ENCODE measurements around the gene FXYD6.

DNA sequence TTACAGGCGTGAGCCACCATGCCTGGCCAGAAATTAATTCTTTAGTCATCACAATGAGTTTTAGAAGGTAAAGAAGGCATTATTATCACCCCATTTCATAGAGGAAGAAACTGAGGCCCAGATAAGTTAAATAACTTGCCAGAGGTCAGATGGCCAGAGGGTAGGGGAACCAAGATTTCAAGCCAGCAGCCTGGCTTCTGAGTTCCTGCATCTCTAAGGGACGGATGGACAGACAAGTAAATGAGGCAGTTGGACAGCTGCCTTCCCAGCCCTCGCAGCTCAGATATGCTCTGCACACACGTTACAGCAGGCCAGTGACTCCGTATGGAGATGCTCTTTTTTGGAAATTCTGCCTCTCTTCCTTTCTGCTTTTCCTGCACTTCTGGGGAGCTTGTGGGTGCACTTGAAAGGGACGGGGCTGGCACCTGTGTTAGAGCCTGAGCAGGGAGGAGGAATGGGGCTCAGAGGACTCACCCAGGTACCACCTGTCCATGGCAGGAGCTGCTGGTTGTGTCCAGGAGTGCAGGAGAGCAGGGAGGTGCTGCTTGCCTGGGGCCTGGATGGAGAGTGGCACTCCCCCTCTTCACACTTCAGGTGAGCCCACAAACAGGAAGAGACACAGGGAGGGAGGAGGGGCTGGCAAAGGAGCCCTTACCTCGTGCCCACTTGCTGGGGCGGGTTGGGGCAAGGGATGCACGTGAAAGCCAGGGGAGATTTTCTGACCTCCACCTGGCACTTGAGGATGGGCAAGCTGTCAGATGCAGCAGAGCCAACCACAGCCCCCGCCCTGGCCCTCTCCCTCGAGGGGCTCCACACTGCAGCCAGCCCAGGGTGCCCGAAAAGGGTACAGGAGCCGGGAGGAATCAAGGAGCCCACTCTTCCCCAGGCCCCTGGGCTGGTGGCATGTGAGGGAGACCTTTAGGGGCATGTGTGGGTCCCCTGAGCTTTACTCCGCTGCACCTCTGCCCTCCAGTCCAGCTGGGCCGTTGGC, 48.6 kb downstream of the FXYD6 start:
- TF ChIP-seq, protein P1, sequence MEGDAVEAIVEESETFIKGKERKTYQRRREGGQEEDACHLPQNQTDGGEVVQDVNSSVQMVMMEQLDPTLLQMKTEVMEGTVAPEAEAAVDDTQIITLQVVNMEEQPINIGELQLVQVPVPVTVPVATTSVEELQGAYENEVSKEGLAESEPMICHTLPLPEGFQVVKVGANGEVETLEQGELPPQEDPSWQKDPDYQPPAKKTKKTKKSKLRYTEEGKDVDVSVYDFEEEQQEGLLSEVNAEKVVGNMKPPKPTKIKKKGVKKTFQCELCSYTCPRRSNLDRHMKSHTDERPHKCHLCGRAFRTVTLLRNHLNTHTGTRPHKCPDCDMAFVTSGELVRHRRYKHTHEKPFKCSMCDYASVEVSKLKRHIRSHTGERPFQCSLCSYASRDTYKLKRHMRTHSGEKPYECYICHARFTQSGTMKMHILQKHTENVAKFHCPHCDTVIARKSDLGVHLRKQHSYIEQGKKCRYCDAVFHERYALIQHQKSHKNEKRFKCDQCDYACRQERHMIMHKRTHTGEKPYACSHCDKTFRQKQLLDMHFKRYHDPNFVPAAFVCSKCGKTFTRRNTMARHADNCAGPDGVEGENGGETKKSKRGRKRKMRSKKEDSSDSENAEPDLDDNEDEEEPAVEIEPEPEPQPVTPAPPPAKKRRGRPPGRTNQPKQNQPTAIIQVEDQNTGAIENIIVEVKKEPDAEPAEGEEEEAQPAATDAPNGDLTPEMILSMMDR (IDR thresholded peaks at IDR 0.05) = no peak
- TF ChIP-seq POLR2AphosphoS5 (IDR thresholded peaks at IDR 0.05) (no peak), POLR2A (IDR thresholded peaks at IDR 0.05) (no peak)

Data from breast epithelium (tissue), 3 donors.